Epithelial cell of proximal tubule (primary cell): Measurements from ENCODE around the gene HYDIN. TPM values are rescaled to one million over a fixed set of nuclear protein-coding genes. Genes with fewer than 3 reads are reported as not detected.

Source experiments
- DNase-seq: peaks from one replicate; pipeline ENCODE4 v3.0.0-alpha.2; 2011; ENCODE audit warnings: low read depth
- H3K4me3 ChIP-seq: 2 replicates; pipeline ENCODE4 v1.5.1; 2011; ENCODE audit warnings: low read depth, mild to moderate bottlenecking, low read length
- CTCF ChIP-seq: conservative IDR thresholded peaks from 2 replicates; pipeline ENCODE4 v1.5.1; 2012; ENCODE audit warnings: low read depth, mild to moderate bottlenecking, low read length
- total RNA-seq: library from RNA; depleted of rRNA; stranded (reverse); fragments of >200 nt; gene quantifications from 2 replicates; pipeline ENCODE4 v1.2.3, GENCODE V29; 2015

HYDIN gene
- total RNA-seq, 1 donor from 2014 or later: 1.5 TPM

GRCh38 chr16:70805787-70806186 is 424.7 kb downstream of the HYDIN start:
- DNase-seq: no peak
- no peak overlapping the region for H3K4me3 ChIP-seq
- TF ChIP-seq CTCF: no peak

- no peak for DNase-seq
- no peak for TF ChIP-seq CTCF
- no peak overlapping the region for H3K4me3 ChIP-seq
Observed at GRCh38 chr16:70805380-70805779, 425.1 kb downstream of the HYDIN start.

- TF ChIP-seq CTCF: no peak
- no peak overlapping the region for H3K4me3 ChIP-seq
- DNase-seq: no peak
Observed at GRCh38 chr16:70804734-70805169, 425.8 kb downstream of the HYDIN start.

- no peak for TF ChIP-seq CTCF
- no peak for DNase-seq
- H3K4me3 ChIP-seq: no peak overlapping the region
Observed at GRCh38 chr16:70804153-70804733, 426.3 kb downstream of the HYDIN start.

- DNase-seq: no peak
- TF ChIP-seq CTCF: no peak
- H3K4me3 ChIP-seq: no peak overlapping the region
Observed at GRCh38 chr16:70803319-70803718, 427.2 kb downstream of the HYDIN start.

- H3K4me3 ChIP-seq: peak overlapping the region; percentile 97
- no peak for DNase-seq
- no peak for TF ChIP-seq CTCF
Observed at GRCh38 chr16:70801611-70802010, 428.9 kb downstream of the HYDIN start.

GRCh38 chr16:70800781-70801480 is 429.6 kb downstream of the HYDIN start, which contains the start of gene VAC14:
Gene VAC14, minus strand, starts transcription at chr16:70801158. Its CDS starts 258 bp downstream, at chr16:70800900.
- no peak for TF ChIP-seq CTCF
- peak; percentile 38 for DNase-seq
- peak within 1 kb of the TSS; percentile 97 for H3K4me3 ChIP-seq
